ENCODE data around the gene CHN2.

- TF ChIP-seq CTCF (IDR thresholded peaks at IDR 0.05) (no peak), POLR2AphosphoS5 (IDR thresholded peaks at IDR 0.05; ENCODE audit: low read depth, low read length) (no peak), TCF7L2 (IDR thresholded peaks at IDR 0.05; ENCODE audit: low read depth, low read length) (no peak)
Observed at GRCh38 chr7:29480451-29480850, 285.9 kb downstream of the CHN2 start.

All from Panc1 (cell line).